Measurements from ENCODE around the gene HOXA9. TPM values are rescaled to one million over a fixed set of nuclear protein-coding genes. Genes with fewer than 3 reads are reported as not detected.

Gene HOXA9
- total RNA-seq, 1 donor from 2014 or later = 46.5 TPM

- Histone ChIP-seq H3K36me3 (ENCODE audit: control insufficient read depth, insufficient read depth, low read length) (peaks cover 1% of the 10 kb centered on the region), H3K27me3 (ENCODE audit: control insufficient read depth, insufficient read depth, low read length) (no peaks in the 10 kb centered on the region), H3K4me3 (ENCODE audit: low read depth, low read length) (peak overlapping the region; percentile 72)
- DNase-seq (ENCODE audit: low read depth) = no peak
- no peak for TF ChIP-seq CTCF (IDR thresholded peaks at IDR 0.05; ENCODE audit: insufficient read depth, low read length, poor library complexity, severe bottlenecking)
Measured at GRCh38 chr7:27175626-27176523, 10.5 kb upstream of the HOXA9 start.

GRCh38 chr7:27174874-27175625, 9.7 kb upstream of the HOXA9 start:
- no peaks in the 10 kb centered on the region for H3K27me3 ChIP-seq (ENCODE audit: control insufficient read depth, insufficient read depth, low read length)
- DNase-seq (ENCODE audit: low read depth) = no peak
- no peak for TF ChIP-seq CTCF (IDR thresholded peaks at IDR 0.05; ENCODE audit: insufficient read depth, low read length, poor library complexity, severe bottlenecking)
- peak overlapping the region; percentile 72 for H3K4me3 ChIP-seq (ENCODE audit: low read depth, low read length)
- peaks cover 1% of the 10 kb centered on the region for H3K36me3 ChIP-seq (ENCODE audit: control insufficient read depth, insufficient read depth, low read length)

GRCh38 chr7:27173956-27174873, 8.9 kb upstream of the HOXA9 start, which contains the start of gene HOXA10:
TSS of gene HOXA10 (minus strand) at chr7:27174320. CDS start at chr7:27174306, 14 bp downstream.
- no peak for DNase-seq (ENCODE audit: low read depth)
- H3K27me3 ChIP-seq (ENCODE audit: control insufficient read depth, insufficient read depth, low read length) = no peaks in the 10 kb centered on the region
- peak within 1 kb of the TSS; percentile 72 for H3K4me3 ChIP-seq (ENCODE audit: low read depth, low read length)
- no peak for TF ChIP-seq CTCF (IDR thresholded peaks at IDR 0.05; ENCODE audit: insufficient read depth, low read length, poor library complexity, severe bottlenecking)
- H3K36me3 ChIP-seq (ENCODE audit: control insufficient read depth, insufficient read depth, low read length) = peaks cover 1% of the 10 kb centered on the region

- Histone ChIP-seq H3K36me3 (ENCODE audit: control insufficient read depth, insufficient read depth, low read length) (peaks cover 2% of the 10 kb centered on the region), H3K4me3 (ENCODE audit: low read depth, low read length) (peak overlapping the region; percentile 72), H3K27me3 (ENCODE audit: control insufficient read depth, insufficient read depth, low read length) (no peaks in the 10 kb centered on the region)
- no peak for DNase-seq (ENCODE audit: low read depth)
- no peak for TF ChIP-seq CTCF (IDR thresholded peaks at IDR 0.05; ENCODE audit: insufficient read depth, low read length, poor library complexity, severe bottlenecking)
Measured at GRCh38 chr7:27173511-27173955, 8.2 kb upstream of the HOXA9 start.

- no peak for DNase-seq (ENCODE audit: low read depth)
- peak overlapping the region; percentile 72 for H3K4me3 ChIP-seq (ENCODE audit: low read depth, low read length)
- H3K36me3 ChIP-seq (ENCODE audit: control insufficient read depth, insufficient read depth, low read length) = peaks cover 2% of the 10 kb centered on the region
- no peaks in the 10 kb centered on the region for H3K27me3 ChIP-seq (ENCODE audit: control insufficient read depth, insufficient read depth, low read length)
- TF ChIP-seq CTCF (IDR thresholded peaks at IDR 0.05; ENCODE audit: insufficient read depth, low read length, poor library complexity, severe bottlenecking) = no peak
Measured at GRCh38 chr7:27172823-27173510, 7.6 kb upstream of the HOXA9 start.

Data from kidney epithelial cell (primary cell).